ENCODE data around the gene ATP11B.

The ATP11B gene

GRCh38 chr3:182913889-182914288 lies 120.6 kb downstream of the ATP11B start:
- DNase-seq = no peak

GRCh38 chr3:182914341-182914740 lies 121.0 kb downstream of the ATP11B start:
- DNase-seq = no peak

- DNase-seq = no peak
Observed at GRCh38 chr3:182917134-182917533, 123.8 kb downstream of the ATP11B start.

- DNase-seq = no peak
Observed at GRCh38 chr3:182919866-182920357, 126.6 kb downstream of the ATP11B start.

GRCh38 chr3:182920515-182921084 lies 127.3 kb downstream of the ATP11B start:
- no peak for DNase-seq

GRCh38 chr3:182921665-182922355 lies 128.5 kb downstream of the ATP11B start:
- DNase-seq = no peak

- DNase-seq = no peak
Observed at GRCh38 chr3:182925330-182925943, 132.1 kb downstream of the ATP11B start.

- no peak for DNase-seq
Observed at GRCh38 chr3:182925944-182926337, 132.6 kb downstream of the ATP11B start.

- no peak for DNase-seq
Observed at GRCh38 chr3:182935803-182936202, 142.5 kb downstream of the ATP11B start.

- DNase-seq = no peak
Observed at GRCh38 chr3:182936239-182936917, 143.1 kb downstream of the ATP11B start.

- DNase-seq = no peak
Observed at GRCh38 chr3:182936918-182937285, 143.6 kb downstream of the ATP11B start.

GRCh38 chr3:182937293-182938051 lies 144.2 kb downstream of the ATP11B start:
- DNase-seq = no peak

GRCh38 chr3:182940266-182940808 lies 147.0 kb downstream of the ATP11B start:
- DNase-seq = no peak

GRCh38 chr3:182941719-182942118 lies 148.4 kb downstream of the ATP11B start:
- DNase-seq = no peak

GRCh38 chr3:182947888-182948287 lies 154.6 kb downstream of the ATP11B start:
- DNase-seq = no peak

- DNase-seq = no peak
Observed at GRCh38 chr3:182948305-182948704, 155.0 kb downstream of the ATP11B start.

GRCh38 chr3:182949688-182950087 lies 156.4 kb downstream of the ATP11B start:
- no peak for DNase-seq

- DNase-seq = no peak
Observed at GRCh38 chr3:182954553-182955235, 161.4 kb downstream of the ATP11B start.

- no peak for DNase-seq
Observed at GRCh38 chr3:182957226-182957625, 163.9 kb downstream of the ATP11B start.

- DNase-seq = no peak
Observed at GRCh38 chr3:182957676-182958266, 164.5 kb downstream of the ATP11B start.

Measured in GOT3 (cell line).